ENCODE measurements around the gene GGA1.

- no peak for TF ChIP-seq POLR2A (IDR thresholded peaks at IDR 0.05)
- TF ChIP-seq, protein P1, sequence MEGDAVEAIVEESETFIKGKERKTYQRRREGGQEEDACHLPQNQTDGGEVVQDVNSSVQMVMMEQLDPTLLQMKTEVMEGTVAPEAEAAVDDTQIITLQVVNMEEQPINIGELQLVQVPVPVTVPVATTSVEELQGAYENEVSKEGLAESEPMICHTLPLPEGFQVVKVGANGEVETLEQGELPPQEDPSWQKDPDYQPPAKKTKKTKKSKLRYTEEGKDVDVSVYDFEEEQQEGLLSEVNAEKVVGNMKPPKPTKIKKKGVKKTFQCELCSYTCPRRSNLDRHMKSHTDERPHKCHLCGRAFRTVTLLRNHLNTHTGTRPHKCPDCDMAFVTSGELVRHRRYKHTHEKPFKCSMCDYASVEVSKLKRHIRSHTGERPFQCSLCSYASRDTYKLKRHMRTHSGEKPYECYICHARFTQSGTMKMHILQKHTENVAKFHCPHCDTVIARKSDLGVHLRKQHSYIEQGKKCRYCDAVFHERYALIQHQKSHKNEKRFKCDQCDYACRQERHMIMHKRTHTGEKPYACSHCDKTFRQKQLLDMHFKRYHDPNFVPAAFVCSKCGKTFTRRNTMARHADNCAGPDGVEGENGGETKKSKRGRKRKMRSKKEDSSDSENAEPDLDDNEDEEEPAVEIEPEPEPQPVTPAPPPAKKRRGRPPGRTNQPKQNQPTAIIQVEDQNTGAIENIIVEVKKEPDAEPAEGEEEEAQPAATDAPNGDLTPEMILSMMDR (IDR thresholded peaks at IDR 0.05) = no peak
Observed at GRCh38 chr22:37659066-37659896, 50.6 kb downstream of the GGA1 start.

Measured in heart left ventricle (tissue), 13 donors.